ENCODE data around the gene KLHL29. TPM values are rescaled to one million over a fixed set of nuclear protein-coding genes. Genes with fewer than 3 reads are reported as not detected.

KLHL29 gene
- total RNA-seq, 1 donor from 2014 or later, result 2.2 TPM

- DNase-seq (ENCODE audit: low read depth in 2 of 2), result no peak
These were observed 269.8 kb downstream of the KLHL29 start for GRCh38 chr2:23654756-23655155.

DNA sequence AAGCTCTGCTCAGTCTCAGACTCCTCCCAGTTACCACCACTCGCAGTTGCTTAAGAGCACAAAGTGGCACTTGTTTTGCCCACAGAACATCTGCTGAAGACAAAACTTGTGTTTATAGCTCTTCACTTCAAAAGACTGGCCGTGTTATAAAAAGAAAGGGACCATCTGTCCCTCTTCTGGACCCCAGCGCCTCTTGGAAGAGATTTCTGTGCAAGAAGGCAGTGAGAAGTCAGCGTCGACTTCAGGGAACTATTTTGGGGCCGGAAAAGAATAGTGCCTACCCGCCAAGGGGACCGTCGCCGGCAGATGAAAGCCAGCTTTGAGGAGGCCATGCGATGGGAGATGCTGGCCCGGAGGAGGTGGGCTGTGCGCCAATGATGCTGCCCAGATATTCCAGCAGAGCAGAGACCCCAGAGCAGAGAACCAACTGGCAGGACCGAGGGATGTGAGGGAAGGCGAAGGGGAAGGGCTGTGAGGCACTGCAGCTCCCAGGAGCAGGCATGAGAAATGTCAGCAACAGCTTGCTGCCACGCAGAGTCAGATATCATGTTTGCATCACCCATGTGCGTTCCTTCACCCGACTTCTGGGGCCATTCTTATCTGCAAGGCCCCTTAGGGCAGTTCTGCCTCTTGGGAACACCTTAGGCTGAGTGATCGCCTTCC is 271.1 kb downstream of the KLHL29 start:
- DNase-seq (ENCODE audit: low read depth in 2 of 2), result no peak

- DNase-seq (ENCODE audit: low read depth in 2 of 2), result no peak
These were observed 271.6 kb downstream of the KLHL29 start for GRCh38 chr2:23656597-23656973.

DNA sequence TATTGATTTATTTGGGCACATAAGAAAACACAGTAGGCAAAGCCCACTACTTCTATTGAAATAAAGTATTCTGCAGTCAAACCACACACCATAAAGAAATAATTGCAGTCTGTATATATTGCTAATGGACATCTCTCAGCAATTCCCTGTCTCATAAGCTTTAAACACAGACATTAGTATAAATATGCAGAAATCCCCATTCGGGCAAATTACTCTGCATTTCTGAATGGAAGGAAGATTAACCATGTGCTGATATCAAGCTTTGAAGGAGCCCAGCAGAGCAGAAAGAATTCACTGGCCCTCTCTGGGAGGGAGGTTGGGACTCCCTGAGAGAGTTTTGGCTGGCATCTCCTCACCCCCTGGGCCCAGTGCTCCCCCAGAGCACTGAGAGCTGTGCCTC is 272.4 kb downstream of the KLHL29 start:
- DNase-seq (ENCODE audit: low read depth in 2 of 2), result no peak

- no peak for DNase-seq (ENCODE audit: low read depth in 2 of 2)
These were observed 273.0 kb downstream of the KLHL29 start for GRCh38 chr2:23657934-23658333.

DNA sequence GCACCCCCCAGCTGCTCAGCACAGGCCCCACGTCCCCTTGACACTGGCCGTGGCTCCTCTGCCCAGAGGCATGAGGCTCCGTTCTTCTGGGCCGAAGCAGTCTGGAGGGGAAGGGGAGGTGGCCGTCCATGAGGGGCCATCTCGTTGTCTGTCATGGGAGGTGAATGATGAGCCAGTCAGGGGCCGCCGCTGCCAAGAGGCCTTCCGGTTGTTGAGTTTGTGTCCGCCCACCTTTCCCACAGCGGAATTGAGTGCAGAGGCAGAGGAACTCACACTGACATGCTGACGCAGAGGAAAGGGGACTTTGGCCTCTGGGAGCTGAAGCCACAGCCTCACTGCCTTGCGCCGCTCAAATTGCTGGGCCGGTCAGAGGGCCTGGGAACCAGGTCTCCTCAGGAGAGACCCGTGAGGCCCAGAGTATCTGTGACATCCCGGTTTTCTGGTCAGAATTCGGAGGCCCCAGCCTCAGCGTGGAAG is 273.5 kb downstream of the KLHL29 start:
- DNase-seq (ENCODE audit: low read depth in 2 of 2), result peak; percentile 67 to 90

- DNase-seq (ENCODE audit: low read depth in 2 of 2), result no peak
These were observed 274.3 kb downstream of the KLHL29 start for GRCh38 chr2:23659328-23659727.

DNA sequence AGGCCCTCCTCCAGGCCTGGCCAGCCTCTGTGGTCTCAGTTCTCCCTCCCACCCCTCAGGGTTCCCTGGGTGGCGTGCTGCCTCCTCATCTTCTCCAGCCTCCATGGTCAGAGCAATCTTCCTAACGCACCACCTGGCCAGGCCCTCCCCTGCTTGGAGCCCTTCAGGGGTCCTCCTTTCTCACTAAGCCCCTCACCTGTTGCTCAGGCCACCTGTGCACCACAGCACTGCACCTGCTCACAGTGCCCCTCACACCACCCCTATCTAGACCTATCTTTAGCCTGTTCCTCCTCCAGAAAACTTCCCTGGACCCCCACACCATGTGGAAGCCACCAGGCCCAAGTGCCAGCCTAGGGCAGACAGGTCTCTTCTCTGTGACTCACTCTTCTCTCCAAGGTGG is 274.8 kb downstream of the KLHL29 start:
- no peak for DNase-seq (ENCODE audit: low read depth in 2 of 2)

DNA sequence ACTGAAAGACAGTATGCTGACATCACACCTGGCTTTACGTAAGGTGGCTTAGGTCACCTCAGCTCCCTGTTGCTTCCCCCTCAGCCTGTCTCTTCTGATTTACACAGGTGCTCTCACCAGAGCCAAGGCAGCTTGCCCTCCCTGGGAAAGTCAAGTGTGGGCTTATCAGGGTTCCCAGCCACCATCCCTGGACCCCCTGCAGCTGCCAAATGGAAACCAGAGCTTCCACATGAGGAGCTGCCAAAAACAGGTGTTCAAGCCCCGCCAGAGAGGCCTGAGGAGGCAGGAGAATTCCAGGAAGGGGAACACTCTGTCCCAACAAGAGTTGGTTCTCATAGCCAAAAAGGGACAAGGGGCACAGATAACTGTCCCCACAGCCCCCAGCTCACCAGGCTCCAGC is 275.3 kb downstream of the KLHL29 start:
- DNase-seq (ENCODE audit: low read depth in 2 of 2), result no peak

GRCh38 chr2:23661276-23662050 is 276.5 kb downstream of the KLHL29 start:
- DNase-seq (ENCODE audit: low read depth in 2 of 2), result no peak

DNA sequence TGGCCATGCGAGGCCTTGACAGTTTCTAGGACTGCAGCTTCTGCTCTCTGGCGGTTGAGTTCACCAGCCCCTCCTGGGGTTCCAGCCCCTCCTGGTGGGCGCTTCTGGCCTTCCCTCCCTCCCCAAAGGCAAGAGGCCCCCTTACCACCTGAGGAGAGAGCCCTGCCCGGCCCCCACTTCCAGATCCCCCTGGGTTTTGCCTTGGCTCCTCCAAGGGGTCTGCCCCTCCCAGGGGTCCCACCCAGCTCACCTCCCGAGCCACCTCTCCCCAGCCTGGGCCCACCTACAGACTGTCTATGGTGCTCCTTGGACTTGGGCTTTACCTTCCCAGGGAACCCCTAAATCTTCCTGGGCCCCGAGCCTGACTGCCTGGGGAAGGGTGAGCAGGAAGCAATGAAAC is 277.5 kb downstream of the KLHL29 start:
- DNase-seq (ENCODE audit: low read depth in 2 of 2), result no peak

DNA sequence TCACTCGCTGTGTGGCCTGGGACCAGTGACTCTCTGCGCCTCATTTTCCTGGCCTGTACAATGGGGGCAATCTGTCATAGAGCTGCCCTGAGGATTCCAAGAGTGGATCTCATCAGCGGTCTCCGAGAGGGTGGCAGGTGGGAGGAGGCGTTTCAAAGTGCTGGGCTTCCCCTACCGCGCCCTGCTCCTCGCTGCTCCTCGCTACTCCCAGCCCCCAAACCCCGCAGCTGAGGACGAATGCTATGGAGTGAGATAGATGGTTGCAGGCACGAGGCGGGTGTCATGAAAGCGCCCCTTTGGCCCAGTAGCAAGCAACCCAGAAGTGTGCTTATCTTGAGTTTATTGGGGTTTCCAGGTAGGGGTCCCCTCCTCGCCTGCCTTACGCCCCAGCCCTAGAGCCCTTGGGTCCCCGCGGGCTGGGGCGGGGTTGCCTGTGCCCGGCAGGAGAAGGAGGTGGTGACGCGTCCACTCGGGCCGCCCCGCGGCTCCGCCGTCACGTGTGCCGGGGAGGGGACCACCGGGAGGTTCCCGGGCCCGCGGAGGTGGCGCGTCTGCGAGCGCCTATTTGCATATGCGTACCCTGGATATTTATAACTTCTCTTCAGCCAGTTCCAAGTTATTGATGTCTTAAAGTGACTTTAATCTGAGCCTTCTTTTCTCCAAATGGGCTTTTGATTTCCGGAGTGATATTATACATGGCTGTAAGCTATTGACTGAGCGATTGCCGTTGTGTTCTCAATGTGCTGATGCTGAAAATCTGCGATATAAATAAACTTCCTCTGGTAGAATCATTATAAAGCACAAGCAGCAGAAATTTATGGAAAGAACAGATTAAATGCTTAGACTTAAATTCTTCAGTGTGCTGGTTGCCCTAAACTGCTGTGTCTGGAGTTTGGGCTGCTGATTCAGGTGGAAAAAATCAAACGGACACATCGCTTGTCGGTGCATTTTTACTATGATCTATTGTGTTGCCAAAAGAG is 278.3 kb downstream of the KLHL29 start:
- DNase-seq (ENCODE audit: low read depth in 2 of 2), result peak; percentile 17 to 44

DNA sequence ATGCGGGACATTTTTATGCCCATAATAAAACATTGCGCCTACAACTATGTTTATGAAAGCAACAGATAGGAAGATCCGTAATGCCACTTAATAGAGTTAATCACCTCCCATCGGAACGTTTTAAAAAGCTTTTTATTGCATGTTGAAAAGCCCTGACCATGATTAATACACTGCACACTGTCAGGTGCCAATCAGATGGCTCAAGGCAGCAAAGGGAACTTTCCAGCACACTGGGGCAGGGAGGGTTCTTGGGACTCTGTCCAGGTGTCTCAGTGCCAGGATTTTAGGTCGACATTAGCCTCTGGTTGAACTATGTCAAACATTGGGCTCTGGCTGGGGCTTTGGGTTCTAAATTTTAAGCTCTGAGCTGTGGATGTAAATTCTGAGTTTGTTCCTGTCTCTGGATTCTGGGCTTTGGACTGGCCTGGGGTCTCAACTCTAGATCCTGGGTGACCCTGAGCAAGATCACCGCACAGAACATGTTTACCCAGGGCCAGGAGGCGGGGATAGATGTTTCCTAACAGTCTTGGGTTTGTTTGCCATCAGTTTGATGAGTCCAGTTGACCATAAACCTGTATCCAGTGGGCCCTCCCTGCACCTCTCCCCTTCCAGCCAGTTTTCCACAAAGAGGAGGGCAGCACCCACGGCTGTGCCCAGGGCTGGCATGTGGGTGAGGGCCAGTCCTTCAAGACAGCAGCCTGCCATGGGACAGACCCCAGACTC is 279.2 kb downstream of the KLHL29 start:
- DNase-seq (ENCODE audit: low read depth in 2 of 2), result no peak

GRCh38 chr2:23666241-23666979 is 281.4 kb downstream of the KLHL29 start:
- no peak for DNase-seq (ENCODE audit: low read depth in 2 of 2)

DNA sequence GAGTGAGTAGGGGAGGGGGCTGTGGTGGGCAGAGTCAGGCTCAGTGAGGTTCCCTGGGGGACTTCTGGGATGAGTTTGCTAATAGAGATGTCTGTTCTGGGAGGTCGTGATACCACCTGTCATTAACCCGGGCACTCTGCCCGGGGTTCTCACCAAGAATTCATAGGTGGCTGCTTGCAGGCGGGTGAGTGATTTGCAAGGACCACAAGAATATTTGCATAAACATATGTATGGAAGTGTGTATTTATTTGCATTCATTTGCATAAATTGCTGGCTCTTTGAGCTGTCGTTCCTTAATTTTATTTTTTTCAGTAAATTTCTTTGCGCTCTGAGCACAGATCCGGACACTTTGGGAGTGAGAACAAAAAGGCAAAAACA is 282.0 kb downstream of the KLHL29 start:
- no peak for DNase-seq (ENCODE audit: low read depth in 2 of 2)

DNA sequence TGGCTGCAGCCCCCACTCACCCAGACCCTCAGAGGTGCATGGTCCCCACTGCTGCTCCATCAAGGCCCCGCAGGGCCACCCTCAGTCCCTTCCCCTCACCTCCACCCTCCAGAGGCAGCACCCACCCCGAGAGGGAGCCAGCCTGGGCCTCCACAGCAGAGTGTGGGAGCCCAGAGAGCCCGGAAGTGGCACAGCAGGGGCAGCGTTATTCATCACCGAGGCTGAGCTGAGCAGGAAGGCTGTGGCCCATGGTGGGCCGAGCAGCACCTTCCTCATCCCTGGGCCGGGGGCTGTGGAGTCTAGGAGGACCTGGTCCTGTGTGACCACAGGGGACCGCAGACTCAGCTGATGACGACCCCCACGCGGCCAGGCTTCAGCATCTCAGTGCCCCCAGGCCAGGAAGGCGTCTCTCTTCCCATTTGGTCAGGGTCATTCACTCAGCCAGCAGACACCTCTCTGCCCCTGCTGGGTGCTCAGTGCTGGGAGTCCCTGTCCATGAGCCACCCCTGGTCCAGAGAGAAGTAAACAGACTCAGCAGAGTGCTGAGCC is 283.9 kb downstream of the KLHL29 start:
- DNase-seq (ENCODE audit: low read depth in 2 of 2), result no peak

DNA sequence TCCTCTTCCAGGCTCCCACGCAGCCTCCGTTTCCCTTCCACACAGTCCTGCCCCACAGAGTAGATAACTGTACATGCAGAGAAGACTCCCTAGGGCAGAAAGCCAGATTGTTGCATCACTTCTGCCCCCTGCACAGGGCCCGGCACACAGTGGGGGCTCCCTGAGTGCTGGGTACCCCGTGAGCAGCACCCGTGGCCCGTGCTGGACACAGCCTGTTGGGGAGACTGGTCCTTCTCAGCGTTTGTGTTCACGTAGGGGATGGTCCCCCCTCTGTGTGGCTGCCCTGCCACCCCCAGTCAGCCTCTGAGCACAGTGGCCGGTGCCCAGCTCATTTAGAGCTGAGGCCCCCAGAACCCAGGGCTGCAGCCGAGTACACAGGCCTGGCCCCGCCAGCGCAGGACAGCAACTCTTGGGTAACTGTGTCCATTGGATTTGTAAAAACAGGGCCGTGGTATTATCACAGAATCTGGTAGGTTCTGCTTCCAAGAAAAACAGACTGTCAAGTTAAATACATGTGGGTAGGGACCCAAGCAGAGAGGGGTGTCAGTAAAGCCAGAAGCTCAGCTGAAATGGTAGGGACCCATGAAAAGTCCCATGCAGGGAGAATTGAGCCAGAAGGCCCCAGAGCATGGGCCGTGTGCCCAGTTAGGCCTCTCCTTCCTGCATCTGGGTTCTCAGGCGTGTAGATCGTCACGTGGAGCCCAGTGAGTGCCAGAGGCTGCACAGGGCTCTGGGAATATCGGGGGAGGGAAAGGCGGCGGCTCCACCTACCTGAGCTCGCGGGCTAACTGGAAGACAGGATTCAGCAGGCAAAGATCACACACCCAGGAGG is 284.6 kb downstream of the KLHL29 start:
- peak; percentile 67 to 73 for DNase-seq (ENCODE audit: low read depth in 2 of 2)

- no peak for DNase-seq (ENCODE audit: low read depth in 2 of 2)
These were observed 285.2 kb downstream of the KLHL29 start for GRCh38 chr2:23670245-23670592.

- no peak for DNase-seq (ENCODE audit: low read depth in 2 of 2)
These were observed 288.1 kb downstream of the KLHL29 start for GRCh38 chr2:23673082-23673481.
